Measurements from ENCODE around the gene HPCAL1.

DNA sequence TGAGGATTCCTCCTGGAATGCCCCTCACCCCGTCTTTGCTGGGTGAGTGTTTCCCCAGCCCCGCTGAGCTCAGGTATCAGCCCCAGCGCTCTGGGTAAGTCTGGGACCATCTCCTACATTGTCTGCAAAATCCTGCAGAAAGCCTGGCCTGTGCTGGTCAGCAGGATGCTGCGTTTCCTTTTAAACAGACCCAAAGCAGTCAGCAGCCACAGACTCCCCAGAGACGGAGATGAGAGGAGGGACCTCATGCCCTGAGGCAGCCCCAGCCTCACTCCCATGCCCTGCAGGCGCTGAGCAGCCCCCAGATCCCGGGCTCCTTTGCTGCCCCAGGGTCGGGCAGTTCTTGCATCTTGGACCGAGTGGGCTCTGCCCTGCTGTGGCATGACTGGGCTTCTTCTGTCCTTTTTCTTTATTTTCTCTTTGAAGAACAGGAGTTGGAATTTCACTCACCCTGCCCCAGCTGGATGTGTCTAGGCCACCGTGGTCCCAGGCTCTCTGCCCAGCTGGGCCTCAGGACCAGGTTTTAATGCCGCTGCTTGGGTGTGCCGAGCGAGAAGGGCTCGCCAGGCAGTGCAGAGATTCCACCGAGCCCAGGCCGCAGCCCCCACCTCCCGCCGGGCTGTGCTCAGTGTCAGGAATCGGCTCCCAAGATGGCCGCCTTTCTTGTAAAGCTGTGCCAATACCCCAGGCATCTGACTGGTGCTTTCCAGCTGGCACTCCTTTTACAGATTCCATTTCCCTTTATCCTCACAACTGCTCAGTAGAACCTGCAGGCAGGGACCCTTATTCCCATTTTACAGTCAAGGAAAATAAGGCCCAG lies 101.8 kb downstream of the HPCAL1 start:
- TF ChIP-seq, protein P1, sequence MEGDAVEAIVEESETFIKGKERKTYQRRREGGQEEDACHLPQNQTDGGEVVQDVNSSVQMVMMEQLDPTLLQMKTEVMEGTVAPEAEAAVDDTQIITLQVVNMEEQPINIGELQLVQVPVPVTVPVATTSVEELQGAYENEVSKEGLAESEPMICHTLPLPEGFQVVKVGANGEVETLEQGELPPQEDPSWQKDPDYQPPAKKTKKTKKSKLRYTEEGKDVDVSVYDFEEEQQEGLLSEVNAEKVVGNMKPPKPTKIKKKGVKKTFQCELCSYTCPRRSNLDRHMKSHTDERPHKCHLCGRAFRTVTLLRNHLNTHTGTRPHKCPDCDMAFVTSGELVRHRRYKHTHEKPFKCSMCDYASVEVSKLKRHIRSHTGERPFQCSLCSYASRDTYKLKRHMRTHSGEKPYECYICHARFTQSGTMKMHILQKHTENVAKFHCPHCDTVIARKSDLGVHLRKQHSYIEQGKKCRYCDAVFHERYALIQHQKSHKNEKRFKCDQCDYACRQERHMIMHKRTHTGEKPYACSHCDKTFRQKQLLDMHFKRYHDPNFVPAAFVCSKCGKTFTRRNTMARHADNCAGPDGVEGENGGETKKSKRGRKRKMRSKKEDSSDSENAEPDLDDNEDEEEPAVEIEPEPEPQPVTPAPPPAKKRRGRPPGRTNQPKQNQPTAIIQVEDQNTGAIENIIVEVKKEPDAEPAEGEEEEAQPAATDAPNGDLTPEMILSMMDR (IDR thresholded peaks at IDR 0.05), result no peak
- no peak for TF ChIP-seq EZH2 (IDR thresholded peaks at IDR 0.05; ENCODE audit: borderline replicate concordance, insufficient read depth, low read depth, low read length, poor library complexity, severe bottlenecking)
